HepG2 (cell line): ENCODE results near the gene ACOX3. TPM values are rescaled to one million over a fixed set of nuclear protein-coding genes. Genes with fewer than 3 reads are reported as not detected.

Experiments used
- ATAC-seq: fragments of 200-7000 bp; cut with Tn5 transposase; 3 replicates; pipeline ENCODE4 v1.9.1; 2020; ENCODE audit warnings: mild to moderate bottlenecking, moderate library complexity
- BruUV-seq: library from RNA; stranded (reverse); fragments of 400-500 nt; replicated peaks from 2 replicates; lab custom pipeline; 2021; lab: Mats Ljungman, UMichigan
- CTCF ChIA-PET: fragments of 300-600 bp; formaldehyde crosslinking; extraction: SDS; loops from one replicate; lab custom pipeline; 2021; ENCODE audit warnings: low total read pairs, inconsistent platforms, low intra/inter-chr PET ratio; lab: Yijun Ruan, JAX
- POLR2A ChIA-PET: fragments of 350-600 bp; sonication (Branson Sonifier 250); formaldehyde crosslinking; loops from one replicate; lab custom pipeline; 2020; ENCODE audit warnings: antibody characterized with exemption, inconsistent platforms; lab: Yijun Ruan, JAX
- DNase-seq: peaks from one replicate; pipeline ENCODE4 v3.0.0-alpha.2; 2015; ENCODE audit warnings: low spot score
- FAIRE-seq: peaks from 3 replicates; lab custom pipeline; 2011; peaks lifted over from hg19 to GRCh38; lab: Jason Lieb, UNC
- H2AFZ ChIP-seq: one replicate; pipeline ENCODE4 v1.6.1; 2011; ENCODE audit warnings: low read length, inconsistent platforms
- H3K27ac ChIP-seq: fragments of 300-600 bp; 3 replicates; pipeline ENCODE4 v1.8.0; 2011; ENCODE audit warnings: mixed run types, mild to moderate bottlenecking, mixed read lengths, low read length, inconsistent platforms; ENCODE audit not compliant: insufficient read depth; ENCODE audit errors: extremely low read length
- H3K27me3 ChIP-seq, 2 experiments: fragments of 200-600 bp in 1 of 2; 2 replicates in 1 of 2; 3 replicates in 1 of 2; pipeline versions ENCODE4 v1.6.0 to v1.8.0; 2011; ENCODE audit warnings: low read length in 2 of 2, mild to moderate bottlenecking in 2 of 2, moderate library complexity in 2 of 2, inconsistent platforms in 1 of 2; ENCODE audit not compliant: insufficient read depth in 2 of 2, control insufficient read depth in 1 of 2
- H3K36me3 ChIP-seq, 2 experiments: fragments of 200-600 bp in 1 of 2; replicated peaks in 1 of 2; 2 replicates in 1 of 2; 3 replicates in 1 of 2; pipeline versions ENCODE4 v1.5.1 to v1.8.0; 2011; ENCODE audit warnings: low read length in 2 of 2, inconsistent platforms in 1 of 2; ENCODE audit not compliant: insufficient read depth in 2 of 2, control insufficient read depth in 1 of 2
- H3K4me1 ChIP-seq: 2 replicates; pipeline ENCODE4 v1.5.1; 2012; ENCODE audit warnings: low read length, inconsistent platforms; ENCODE audit not compliant: insufficient read depth
- H3K4me2 ChIP-seq: 2 replicates; pipeline ENCODE4 v1.6.0; 2011; ENCODE audit warnings: low read depth, low read length, inconsistent platforms
- H3K4me3 ChIP-seq, 3 experiments: fragments of 200-600 bp in 1 of 3; sonication (generic), shearing (Covaris generic) in 1 of 3; replicated peaks in 1 of 3; 2 replicates each; pipeline ENCODE4 v1.5.1; 2011 to 2016; ENCODE audit warnings: low read length in 3 of 3, inconsistent platforms in 2 of 3, low read depth in 2 of 3, mild to moderate bottlenecking in 2 of 3, control low read depth in 1 of 3, mixed read lengths in 1 of 3; ENCODE audit not compliant: insufficient read depth in 1 of 3
- H3K79me2 ChIP-seq: one replicate; pipeline ENCODE4 v1.6.1; 2011; ENCODE audit warnings: low read length, inconsistent platforms; ENCODE audit not compliant: insufficient read depth
- H3K9ac ChIP-seq: 2 replicates; pipeline ENCODE4 v1.6.0; 2011; ENCODE audit warnings: mild to moderate bottlenecking, low read depth, low read length, inconsistent platforms; ENCODE audit not compliant: insufficient read depth
- H3K9me3 ChIP-seq: 2 replicates; pipeline ENCODE4 v1.5.1; 2012; ENCODE audit warnings: mild to moderate bottlenecking, low read length
- H4K20me1 ChIP-seq: 2 replicates; pipeline ENCODE4 v1.6.0; 2011; ENCODE audit warnings: inconsistent platforms, mild to moderate bottlenecking, low read length, moderate library complexity; ENCODE audit not compliant: insufficient read depth
- CEBPB ChIP-seq: IDR thresholded peaks from 2 replicates; pipeline ENCODE4 v1.6.1; 2011; ENCODE audit warnings: low read depth, low read length, improper control_type of control experiment, borderline replicate concordance
- CEBPG ChIP-seq: IDR thresholded peaks from 2 replicates; pipeline ENCODE4 v1.6.1; 2016
- CENPX ChIP-seq: sonication (generic); formaldehyde crosslinking; IDR thresholded peaks from 2 replicates; pipeline ENCODE4 v1.9.0; 2021; ENCODE audit warnings: mild to moderate bottlenecking, missing genetic modification reagents, moderate library complexity
- MYNN ChIP-seq: sonication (generic); formaldehyde crosslinking; IDR thresholded peaks from 2 replicates; pipeline ENCODE4 v1.4.0; 2020; ENCODE audit warnings: mild to moderate bottlenecking, low read depth, missing genetic modification reagents
- NFYC ChIP-seq: IDR thresholded peaks from 2 replicates; pipeline ENCODE4 v1.6.1; 2016; ENCODE audit warnings: missing genetic modification reagents, missing compliant biosample characterization
- PCBP2 ChIP-seq: fragments of 200-400 bp; formaldehyde crosslinking; optimal IDR thresholded peaks from 2 replicates; pipeline ENCODE3; 2018; ENCODE audit warnings: low read length, low read depth; ENCODE audit not compliant: poor library complexity, severe bottlenecking
- SATB2 ChIP-seq: sonication (generic); formaldehyde crosslinking; IDR thresholded peaks from 2 replicates; pipeline ENCODE4 v1.5.0; 2020; ENCODE audit warnings: missing genetic modification reagents
- TIGD3 ChIP-seq: sonication (generic); formaldehyde crosslinking; IDR thresholded peaks from 2 replicates; pipeline ENCODE4 v1.5.1; 2020; ENCODE audit warnings: mild to moderate bottlenecking, missing genetic modification reagents, borderline replicate concordance
- ZNF10 ChIP-seq: sonication (generic); formaldehyde crosslinking; IDR thresholded peaks from 2 replicates; pipeline ENCODE4 v1.4.0; 2020; ENCODE audit warnings: mild to moderate bottlenecking, low read depth, missing genetic modification reagents, borderline replicate concordance
- ZNF20 ChIP-seq: sonication (generic); formaldehyde crosslinking; IDR thresholded peaks from 2 replicates; pipeline ENCODE4 v1.4.0; 2020; ENCODE audit warnings: mild to moderate bottlenecking, moderate library complexity, missing genetic modification reagents
- ZNF597 ChIP-seq: sonication (generic); formaldehyde crosslinking; IDR thresholded peaks from 2 replicates; pipeline ENCODE4 v1.5.0; 2020; ENCODE audit warnings: missing genetic modification reagents
- ZNF660 ChIP-seq: sonication (generic); formaldehyde crosslinking; IDR thresholded peaks from 2 replicates; pipeline ENCODE4 v1.5.1; 2020; ENCODE audit warnings: mild to moderate bottlenecking, low read depth, missing genetic modification reagents, borderline replicate concordance
- WGBS: methylation state at CpG from one replicate; pipeline ENCODE4 v1.1.6; 2017; ENCODE audit warnings: low lambda C conversion rate; 5-methylcytosine and 5-hydroxymethylcytosine counted together
- in situ Hi-C: cut with HindIII; loops from 2 replicates; pipeline ENCODE4 v1.10.0; 2017; ENCODE audit warnings: low pct_unique_long_range_greater_than_20kb; ENCODE audit not compliant: extremely low pct_ligation_motif_present
- intact Hi-C: fragments of 100-400 bp; cut with micrococcal nuclease; formaldehyde crosslinking; loops from one replicate; pipeline ENCODE4 v1.10.0; 2022; ENCODE audit not compliant: unreplicated experiment
- polyA plus RNA-seq, 8 experiments: library from polyadenylated mRNA; depleted of rRNA in 3 of 8; stranded (reverse) in 7 of 8; unstranded in 1 of 8; fragments of >200 nt; fragmentation: Illumina TruSeq in 4 of 8; extraction: Trizol in 4 of 8; gene quantifications; 2 replicates each; pipeline versions ENCODE4 v1.2.1 to v1.2.3, GENCODE V29; 2011 to 2016; ENCODE audit warnings: low read depth in 4 of 8, missing spikeins in 1 of 8, mixed read lengths in 1 of 8; ENCODE audit not compliant: insufficient read depth in 1 of 8
- total RNA-seq, 5 experiments: library from RNA; depleted of rRNA; stranded (reverse); fragments of >200 nt; fragmentation: Illumina TruSeq; extraction: Trizol; gene quantifications; 2 replicates each; pipeline ENCODE4 v1.2.3, GENCODE V29; 2016; ENCODE audit warnings: low read depth in 1 of 5
- TF ChIP-seq, protein P1 (sequence below): sonication (generic); formaldehyde crosslinking; IDR thresholded peaks from 2 replicates; pipeline ENCODE4 v1.4.0; 2020; ENCODE audit warnings: missing genetic modification reagents, borderline replicate concordance

The ACOX3 gene
- total and polyA plus RNA-seq, 2 of the 13 experiments (the other 11 are each of a cell fraction or from before 2014, with no cell fraction given) = 4.2 to 17.8 TPM

DNA sequence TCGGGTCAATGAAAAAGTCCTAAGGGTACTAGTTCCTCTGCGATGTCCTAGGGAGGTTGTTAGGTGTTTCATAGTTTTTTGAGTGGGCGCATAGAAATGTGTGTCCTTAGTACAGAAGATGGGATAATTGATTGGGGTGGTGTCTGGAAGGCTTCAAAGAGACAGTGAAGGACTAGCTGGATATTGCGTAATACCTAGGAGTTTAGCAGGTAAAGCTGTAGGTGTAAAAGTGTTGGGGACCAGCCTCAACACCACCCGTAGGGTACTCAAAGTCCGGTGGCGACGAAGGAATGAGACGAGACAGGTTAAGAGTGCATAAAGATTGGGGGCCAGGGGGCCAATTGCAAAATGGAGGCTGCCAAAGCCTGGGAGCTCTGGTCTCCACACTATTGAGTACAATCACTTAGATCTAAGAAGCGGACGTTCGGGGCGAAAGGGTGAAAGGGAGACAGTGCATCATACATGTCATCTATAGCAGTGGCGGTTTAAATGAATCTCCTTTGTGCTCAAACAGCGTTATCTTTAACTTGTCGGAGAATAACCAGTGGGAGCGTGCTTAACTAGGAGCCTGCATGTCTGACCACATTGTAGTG is 1.1 kb upstream of the ACOX3 start:
- peaks cover 34% of the 10 kb centered on the region for H3K4me1 ChIP-seq
- H3K27me3 ChIP-seq = no peaks in the 10 kb centered on the region; a peak in 1 of 5 replicates
- FAIRE-seq = no peak
- no peak overlapping the region for H2AFZ ChIP-seq
- no peaks in the 10 kb centered on the region for H3K9me3 ChIP-seq
- peak overlapping the region; percentile 85 for H3K9ac ChIP-seq
- 32% methylated on average over 17 of the region's 17 CpGs for WGBS
- intact Hi-C loops (no loop called here), in situ Hi-C loops (no loop called here)
- peak overlapping the region; percentile 90 for H3K27ac ChIP-seq
- H3K36me3 ChIP-seq = peaks cover 3 to 8% of the 10 kb centered on the region in 2 experiments; a peak in 1 of 5 replicates
- H3K4me2 ChIP-seq = peak overlapping the region; percentile 75
- TF ChIP-seq CEBPB = peak; percentile 95
- TF ChIP-seq ZNF20 (CRISPR knock-in tag) = no peak
- TF ChIP-seq, protein P1, sequence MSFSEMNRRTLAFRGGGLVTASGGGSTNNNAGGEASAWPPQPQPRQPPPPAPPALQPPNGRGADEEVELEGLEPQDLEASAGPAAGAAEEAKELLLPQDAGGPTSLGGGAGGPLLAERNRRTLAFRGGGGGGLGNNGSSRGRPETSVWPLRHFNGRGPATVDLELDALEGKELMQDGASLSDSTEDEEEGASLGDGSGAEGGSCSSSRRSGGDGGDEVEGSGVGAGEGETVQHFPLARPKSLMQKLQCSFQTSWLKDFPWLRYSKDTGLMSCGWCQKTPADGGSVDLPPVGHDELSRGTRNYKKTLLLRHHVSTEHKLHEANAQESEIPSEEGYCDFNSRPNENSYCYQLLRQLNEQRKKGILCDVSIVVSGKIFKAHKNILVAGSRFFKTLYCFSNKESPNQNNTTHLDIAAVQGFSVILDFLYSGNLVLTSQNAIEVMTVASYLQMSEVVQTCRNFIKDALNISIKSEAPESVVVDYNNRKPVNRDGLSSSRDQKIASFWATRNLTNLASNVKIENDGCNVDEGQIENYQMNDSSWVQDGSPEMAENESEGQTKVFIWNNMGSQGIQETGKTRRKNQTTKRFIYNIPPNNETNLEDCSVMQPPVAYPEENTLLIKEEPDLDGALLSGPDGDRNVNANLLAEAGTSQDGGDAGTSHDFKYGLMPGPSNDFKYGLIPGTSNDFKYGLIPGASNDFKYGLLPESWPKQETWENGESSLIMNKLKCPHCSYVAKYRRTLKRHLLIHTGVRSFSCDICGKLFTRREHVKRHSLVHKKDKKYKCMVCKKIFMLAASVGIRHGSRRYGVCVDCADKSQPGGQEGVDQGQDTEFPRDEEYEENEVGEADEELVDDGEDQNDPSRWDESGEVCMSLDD (CRISPR knock-in tag) = no peak
- TF ChIP-seq ZNF597 (CRISPR knock-in tag) = no peak
- no peak for TF ChIP-seq NFYC (CRISPR knock-in tag)
- no peak for TF ChIP-seq TIGD3 (CRISPR knock-in tag)
- no peak for TF ChIP-seq SATB2
- no peak for TF ChIP-seq ZNF10 (CRISPR knock-in tag)
- TF ChIP-seq PCBP2 = no peak
- no peak for TF ChIP-seq CENPX (CRISPR knock-in tag)
- TF ChIP-seq MYNN (CRISPR knock-in tag) = no peak
- peak; percentile 85 for TF ChIP-seq CEBPG (CRISPR knock-in tag)
- no peak for TF ChIP-seq ZNF660 (CRISPR knock-in tag)
- ChIA-PET CTCF (no interaction called here), POLR2A (no interaction called here)
- DNase-seq = no peak
- H3K79me2 ChIP-seq = peaks cover 62% of the 10 kb centered on the region
- peak overlapping the region; percentile 87 to 97 (median 89) for H3K4me3 ChIP-seq
- ATAC-seq = no peak
- TSS peak; percentile 59 for BruUV-seq
- no peaks in the 10 kb centered on the region for H4K20me1 ChIP-seq
